ENCODE results near the gene C19orf33. TPM values are rescaled to one million over a fixed set of nuclear protein-coding genes. Genes with fewer than 3 reads are reported as not detected.

The C19orf33 gene
- not detected for total RNA-seq

GRCh38 chr19:38303517-38304351 lies at the start of gene C19orf33:
Gene C19orf33 (plus strand): TSS chr19:38304251. CDS start chr19:38304262, 11 bp downstream.

GRCh38 chr19:38264486-38265212 lies 39.4 kb upstream of the C19orf33 start, which contains the start of gene SPINT2:
Gene SPINT2 (plus strand): TSS chr19:38264573. CDS start chr19:38264893, 320 bp downstream.

GRCh38 chr19:38315657-38316476 lies 11.8 kb downstream of the C19orf33 start, which contains the start of gene YIF1B:
Gene YIF1B (minus strand): TSS chr19:38315947. CDS start chr19:38315917, 30 bp downstream.

GRCh38 chr19:38319421-38320258 lies 15.6 kb downstream of the C19orf33 start, which contains the start of gene KCNK6:
Gene KCNK6 (plus strand): TSS chr19:38319845. CDS start chr19:38319951, 106 bp downstream.

Other genes starting within 250 kb of the C19orf33 start
- gene DPF1, start 80.0 kb upstream of the C19orf33 start, total RNA-seq, result 1 to 10 TPM in 1 of 2 experiments, under 1 TPM in 1; 0.51 to 1.0 TPM
- gene PPP1R14A, start 47.9 kb upstream of the C19orf33 start, total RNA-seq, result not detected
- gene SPINT2, start 39.7 kb upstream of the C19orf33 start, total RNA-seq, result 10 to 100 TPM; 12.6 to 12.7 TPM
- 10 to 100 TPM; 54.9 to 60.0 TPM for gene YIF1B, start 11.7 kb downstream of the C19orf33 start, total RNA-seq
- 10 to 100 TPM; 13.5 to 14.5 TPM for gene KCNK6, start 15.6 kb downstream of the C19orf33 start, total RNA-seq
- gene CATSPERG, start 31.6 kb downstream of the C19orf33 start, total RNA-seq, result 1 to 10 TPM; 4.4 to 4.7 TPM
- 100 to 1,000 TPM; 143 to 145 TPM for gene PSMD8, start 70.3 kb downstream of the C19orf33 start, total RNA-seq
- under 1 TPM; 0.12 to 0.18 TPM for gene GGN, start 83.8 kb downstream of the C19orf33 start, total RNA-seq
- 1 to 10 TPM; 1.8 to 2.6 TPM for gene SPRED3, start 84.4 kb downstream of the C19orf33 start, total RNA-seq
- gene FAM98C, start 98.8 kb downstream of the C19orf33 start, total RNA-seq, result 10 to 100 TPM; 29.4 to 32.9 TPM
- gene RASGRP4, start 122.0 kb downstream of the C19orf33 start, total RNA-seq, result 1 to 10 TPM; 1.0 to 1.4 TPM
- gene RYR1, start 129.4 kb downstream of the C19orf33 start, total RNA-seq, result 1 to 10 TPM; 1.2 to 1.8 TPM

Data from activated naive CD4-positive, alpha-beta T cell treated with anti-CD3 and anti-CD28 coated beads, Interleukin-2, amount 10 ng/mL, durations not matched to agents 5 hours and 36 hours (primary cell).